HUDEP-2 (cell line): ENCODE data around the gene DOK5.

Experiments
- DNase-seq, 76 experiments: peaks; one replicate each; lab custom pipeline; 2025; ENCODE audit not compliant: unreplicated experiment in 76 of 76; lab: John Stamatoyannopoulos, UW

DOK5 gene

DNA sequence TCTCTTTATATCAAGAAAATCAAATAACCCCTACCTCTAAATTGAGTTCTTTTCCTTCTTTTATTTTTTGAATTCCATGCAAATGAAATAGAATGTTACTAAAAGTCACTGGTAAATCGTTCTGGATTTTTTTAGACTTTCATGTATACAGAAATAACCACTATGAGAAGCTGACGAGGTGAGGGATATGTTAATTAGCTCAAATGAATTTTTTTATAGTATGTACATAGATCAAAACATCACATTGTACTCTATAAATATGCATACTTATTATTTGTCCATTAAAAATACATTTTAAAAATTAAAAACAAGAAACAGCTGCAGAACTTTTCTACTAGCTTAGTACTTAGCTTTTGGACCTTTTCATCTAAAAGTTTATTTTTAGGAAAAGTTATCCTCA lies 165.4 kb downstream of the DOK5 start:
- no peak for DNase-seq

DNA sequence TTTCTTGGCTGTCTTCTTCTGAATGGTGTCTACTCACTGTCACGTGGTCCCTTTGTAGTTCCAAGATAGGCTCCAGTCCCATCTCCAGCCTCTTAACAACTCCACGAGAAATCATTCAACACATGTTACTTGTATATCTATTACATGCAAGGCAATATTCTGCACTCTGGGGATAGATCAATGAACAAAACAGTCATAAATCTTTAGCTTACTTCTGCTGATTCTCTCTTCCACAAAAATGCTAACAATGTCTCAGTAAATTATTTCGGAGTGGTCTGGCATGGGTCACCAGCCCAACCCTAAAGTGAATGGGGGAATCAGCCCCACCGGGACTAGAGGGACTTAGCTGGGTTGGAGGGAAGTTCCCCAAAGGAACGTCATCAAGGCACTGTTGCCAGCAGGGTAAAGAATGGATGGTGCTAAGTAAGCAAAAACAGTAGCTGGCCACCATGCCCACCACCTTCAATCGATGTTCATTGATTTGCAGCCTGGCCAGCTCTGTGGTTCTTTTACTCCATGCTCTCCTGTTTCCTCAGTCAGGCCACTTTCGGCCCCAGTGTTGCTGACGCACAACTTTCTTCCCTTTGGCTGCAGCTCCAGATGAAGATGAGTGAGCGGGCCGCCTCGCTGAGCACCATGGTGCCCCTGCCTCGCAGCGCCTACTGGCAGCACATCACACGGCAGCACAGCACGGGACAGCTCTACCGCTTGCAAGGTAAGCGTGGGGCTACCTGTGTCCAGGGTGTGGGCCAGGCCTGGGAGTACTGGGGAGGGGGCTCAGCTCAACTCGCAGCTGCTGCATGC lies 167.7 kb downstream of the DOK5 start:
- no peak for DNase-seq

DNA sequence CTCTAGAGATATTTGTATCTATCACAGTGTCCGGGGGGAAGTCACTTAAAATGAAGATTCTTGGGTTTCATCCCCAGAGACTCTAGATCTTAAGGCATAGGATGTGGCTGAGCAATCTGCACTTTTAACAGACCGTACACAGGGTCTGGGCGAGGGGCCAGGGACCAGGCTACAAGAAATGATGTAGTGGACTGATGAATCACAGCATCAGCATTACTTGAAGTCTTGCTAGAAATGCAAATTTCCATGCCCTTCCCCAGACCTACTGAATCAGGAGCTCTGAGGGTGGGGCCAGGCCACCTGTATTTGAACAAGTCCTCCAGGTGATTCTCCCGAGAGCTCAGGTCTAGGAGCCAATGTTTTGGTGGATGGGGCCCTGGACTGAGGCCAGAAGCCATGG lies 168.4 kb downstream of the DOK5 start:
- no peak for DNase-seq

DNA sequence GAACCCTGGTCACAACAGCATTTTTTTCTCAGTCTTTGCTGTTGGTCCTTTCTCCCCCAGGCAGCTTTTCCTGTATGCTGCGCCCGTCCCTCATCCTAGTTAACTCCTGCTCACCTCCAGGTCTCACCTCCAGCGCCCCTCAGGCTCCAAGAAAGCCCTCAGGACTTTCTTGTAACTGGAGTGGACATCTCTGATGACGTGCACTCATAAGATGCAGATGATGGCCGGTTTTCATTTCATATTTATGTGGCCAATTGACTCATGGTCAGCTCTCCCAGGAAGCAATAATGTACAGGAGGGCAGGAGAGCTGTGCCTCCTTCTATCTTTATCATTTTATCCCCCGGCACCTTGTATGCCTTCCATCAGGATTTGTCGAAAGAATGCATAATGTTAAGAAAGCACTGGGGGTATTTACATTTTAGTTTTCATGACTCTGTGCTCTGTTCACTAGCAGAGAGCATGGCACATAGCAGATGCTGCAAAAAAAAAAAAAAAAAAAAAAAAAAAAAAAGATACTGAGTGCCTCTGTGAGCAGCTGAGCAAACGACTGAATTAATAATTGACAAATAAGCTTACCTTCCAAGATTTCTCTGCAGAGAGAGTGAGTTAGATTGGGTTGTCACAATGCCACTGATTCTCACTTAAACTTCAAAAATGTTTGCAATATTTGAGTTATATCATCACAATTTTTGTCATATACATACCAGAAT lies 170.2 kb downstream of the DOK5 start:
- no peak for DNase-seq

DNA sequence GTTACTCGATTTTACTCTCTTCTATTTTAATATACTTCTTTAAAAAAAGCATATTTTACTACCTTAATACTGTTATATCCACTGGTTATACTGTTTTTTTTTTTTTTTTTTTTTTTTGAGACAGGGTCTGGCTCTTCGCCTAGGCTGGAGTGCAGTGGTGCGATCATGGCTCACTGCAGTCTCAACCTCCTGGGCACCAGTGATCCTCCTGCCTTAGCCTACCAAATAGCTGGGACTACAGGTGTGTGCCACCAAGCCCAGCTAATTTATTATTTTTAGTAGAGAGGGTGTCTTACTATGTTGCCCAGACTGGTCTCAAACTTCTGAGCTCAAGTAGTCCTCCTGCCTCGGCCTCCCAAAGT lies 170.7 kb downstream of the DOK5 start:
- DNase-seq: no peak

DNA sequence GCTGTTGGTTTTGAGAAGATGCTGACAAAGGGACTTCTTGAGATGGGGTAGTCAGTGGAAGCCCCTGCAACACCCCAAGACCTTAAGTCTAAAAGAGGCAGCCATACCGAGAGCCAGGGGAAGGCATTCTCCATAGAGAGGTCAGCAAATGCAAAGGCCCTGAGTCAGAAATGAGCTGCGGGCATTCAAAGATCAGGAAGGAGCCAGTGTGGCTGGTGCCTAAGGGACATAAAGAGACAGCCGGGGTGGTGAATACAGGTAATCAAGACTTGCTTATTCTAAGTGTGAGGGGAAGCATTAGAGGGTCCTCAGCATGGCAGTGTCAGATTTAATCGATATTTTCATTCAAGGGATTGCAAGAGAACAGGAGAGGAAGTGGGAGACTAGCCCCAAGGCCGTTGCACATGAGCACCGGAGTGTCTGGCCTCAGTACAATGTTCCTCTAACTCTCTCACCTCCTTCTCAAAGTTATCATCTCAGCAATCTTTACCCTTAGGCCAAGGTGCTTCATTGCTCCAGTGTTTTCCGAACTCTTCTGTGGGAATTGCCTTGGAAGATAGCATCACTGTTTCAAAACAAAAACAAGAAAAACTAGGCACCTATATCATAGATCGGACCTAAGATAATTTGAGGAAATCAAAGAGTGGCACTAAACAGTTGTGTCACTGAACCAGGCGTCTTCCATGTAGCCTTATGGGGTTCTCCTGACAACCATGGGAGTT lies 173.2 kb downstream of the DOK5 start:
- DNase-seq: no peak

DNA sequence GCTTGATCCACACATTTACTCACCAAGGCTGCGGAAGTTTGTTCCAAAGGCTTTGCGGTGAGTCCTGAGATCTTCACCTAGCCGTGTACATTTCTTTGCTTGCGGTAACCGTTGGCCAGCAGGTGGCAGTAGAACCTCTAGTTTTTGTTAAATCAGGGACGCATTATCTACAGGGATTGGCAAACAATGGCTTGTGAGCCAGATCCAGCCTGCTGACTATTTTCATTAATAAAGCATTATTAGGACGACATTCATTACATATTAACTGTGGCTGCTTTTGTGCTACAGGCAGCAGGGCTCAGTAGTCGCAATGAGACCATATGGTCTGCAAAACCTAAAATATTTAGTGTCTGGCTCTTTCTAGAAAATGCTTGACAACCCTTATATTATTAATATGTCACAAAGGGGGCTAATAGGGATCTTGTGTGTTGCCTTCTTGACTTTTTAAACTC lies 174.1 kb downstream of the DOK5 start:
- peak in 61 of 76 experiments; percentile 2 to 75 (median 29) for DNase-seq

DNA sequence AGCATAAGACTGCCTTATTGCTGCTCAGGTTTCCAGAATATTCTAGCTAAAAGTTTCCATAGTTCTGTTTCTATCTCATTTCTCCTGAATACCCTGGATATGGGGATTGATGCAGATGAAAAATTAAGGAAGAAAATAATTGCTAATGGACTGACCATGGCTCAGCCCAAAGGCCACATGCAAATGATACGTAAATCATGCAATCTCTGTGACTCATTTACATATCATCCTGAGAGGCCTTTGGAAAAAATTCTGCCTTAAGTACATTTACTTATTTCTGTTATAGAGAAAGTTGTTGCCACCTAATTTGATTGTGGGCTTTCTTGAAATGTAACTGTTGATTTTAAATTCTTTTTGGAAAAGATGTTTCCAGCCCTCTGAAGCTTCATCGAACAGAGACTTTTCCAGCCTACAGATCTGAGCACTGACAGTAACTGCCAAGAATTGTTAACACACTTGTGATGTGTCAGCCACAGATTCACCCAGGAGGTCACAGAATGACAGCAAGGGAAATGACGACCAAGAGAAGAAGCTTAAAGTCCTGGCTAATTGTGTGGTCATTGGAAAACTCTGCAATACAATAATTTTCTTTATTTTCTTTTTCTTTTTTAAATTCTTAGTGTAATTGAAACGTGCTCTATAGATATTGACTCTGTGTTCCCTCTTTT lies 174.8 kb downstream of the DOK5 start:
- no peak for DNase-seq

DNA sequence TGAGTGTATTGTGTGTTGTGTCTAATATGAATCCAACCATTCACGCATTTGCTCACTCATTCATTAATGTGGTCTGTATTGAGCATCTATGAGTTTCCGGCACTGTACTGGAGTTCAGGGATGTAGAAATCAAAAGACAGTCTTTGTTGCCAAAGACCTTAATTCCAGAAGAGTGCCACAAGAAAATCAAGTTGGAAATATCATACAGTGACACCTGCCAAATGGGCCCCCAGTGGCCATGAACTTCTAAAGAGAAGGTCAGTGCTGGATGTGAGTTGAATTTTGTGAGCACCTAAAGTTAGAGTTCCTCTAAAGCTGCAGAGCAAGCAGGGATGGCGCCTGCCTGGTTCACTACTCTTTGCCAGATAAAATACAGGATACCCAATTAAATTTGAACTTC lies 175.9 kb downstream of the DOK5 start:
- DNase-seq: no peak

DNA sequence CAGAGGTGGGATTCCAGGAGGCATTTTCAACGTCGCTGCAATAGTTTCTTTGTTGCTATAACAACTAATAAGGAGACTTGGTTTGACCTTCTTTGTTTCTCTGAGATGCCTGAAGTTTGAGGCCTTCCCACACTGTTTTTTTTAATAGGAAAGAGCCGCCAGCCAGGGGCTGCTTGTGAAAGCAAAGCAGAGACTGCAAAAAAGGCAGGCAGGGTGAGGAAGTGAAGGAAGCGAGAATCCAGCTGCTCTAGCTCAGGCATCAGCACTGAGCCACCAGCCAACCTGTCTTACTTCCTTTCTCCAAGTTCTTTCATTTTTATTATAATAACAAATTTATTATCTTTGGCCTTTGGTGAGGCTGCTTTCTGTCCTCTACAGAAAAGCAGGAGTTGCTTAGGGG lies 179.1 kb downstream of the DOK5 start:
- DNase-seq: no peak

DNA sequence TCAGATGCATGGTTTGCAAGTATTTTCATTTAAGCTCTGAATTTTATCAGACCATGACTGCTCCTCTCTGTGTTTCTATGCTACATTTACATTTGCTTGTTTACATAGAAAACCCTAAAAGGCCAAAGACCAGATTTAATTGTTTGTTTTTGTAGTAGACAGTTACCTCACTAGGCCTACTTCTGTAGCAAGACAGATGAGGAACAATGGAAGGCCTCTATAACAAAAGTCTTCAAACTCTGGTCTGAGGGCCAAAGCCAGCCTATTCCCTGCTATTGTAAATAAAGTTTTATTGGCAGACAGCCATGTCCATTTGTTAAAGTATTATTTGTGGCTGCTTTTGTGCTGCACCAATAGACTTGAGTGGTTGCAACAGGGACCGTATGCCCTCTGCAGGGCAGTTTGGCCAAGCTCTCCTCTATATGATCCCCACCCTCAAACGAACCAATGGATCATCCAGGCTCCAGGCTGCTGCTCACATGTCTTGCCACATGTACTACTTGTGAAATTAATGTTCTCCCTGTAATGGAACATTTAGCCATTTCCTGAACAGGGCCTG lies 182.0 kb downstream of the DOK5 start:
- no peak for DNase-seq

DNA sequence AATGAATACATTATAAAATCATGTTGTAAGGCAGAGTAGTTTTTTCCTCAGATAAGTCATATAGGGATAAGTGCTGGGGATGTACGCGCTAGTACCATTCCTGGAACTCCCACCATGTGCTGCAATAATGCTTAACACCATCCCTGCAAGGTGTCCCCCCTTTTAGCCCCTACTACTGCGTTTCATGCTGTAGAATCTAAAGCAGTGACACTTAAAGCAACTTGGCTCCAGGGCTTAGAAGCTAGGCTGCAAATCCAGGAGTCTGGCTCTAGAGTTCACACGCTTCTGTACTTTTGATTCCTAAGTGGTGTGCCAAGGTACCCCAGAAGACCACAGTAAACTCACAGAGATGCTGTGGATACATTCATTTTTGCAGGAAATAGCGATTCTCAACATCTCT lies 183.1 kb downstream of the DOK5 start:
- DNase-seq: no peak

DNA sequence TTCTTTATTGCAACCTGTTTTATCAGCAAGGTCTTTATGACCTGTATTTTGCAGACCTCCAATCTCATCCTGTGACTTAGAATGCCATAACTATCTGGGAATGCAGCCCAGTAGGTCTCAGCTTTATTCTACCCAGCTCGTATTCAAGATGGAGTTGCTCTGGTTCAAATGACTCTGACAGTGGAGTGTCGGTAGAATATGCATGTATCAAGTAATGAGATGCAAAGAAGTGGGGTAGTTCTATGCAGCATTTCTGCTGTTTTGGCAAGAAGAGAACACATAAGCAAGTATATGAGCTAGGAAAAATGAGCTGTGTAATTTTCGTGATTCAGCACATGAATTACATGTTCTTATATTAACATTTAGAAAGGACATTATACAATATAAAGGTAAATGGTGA lies 185.9 kb downstream of the DOK5 start:
- no peak for DNase-seq

DNA sequence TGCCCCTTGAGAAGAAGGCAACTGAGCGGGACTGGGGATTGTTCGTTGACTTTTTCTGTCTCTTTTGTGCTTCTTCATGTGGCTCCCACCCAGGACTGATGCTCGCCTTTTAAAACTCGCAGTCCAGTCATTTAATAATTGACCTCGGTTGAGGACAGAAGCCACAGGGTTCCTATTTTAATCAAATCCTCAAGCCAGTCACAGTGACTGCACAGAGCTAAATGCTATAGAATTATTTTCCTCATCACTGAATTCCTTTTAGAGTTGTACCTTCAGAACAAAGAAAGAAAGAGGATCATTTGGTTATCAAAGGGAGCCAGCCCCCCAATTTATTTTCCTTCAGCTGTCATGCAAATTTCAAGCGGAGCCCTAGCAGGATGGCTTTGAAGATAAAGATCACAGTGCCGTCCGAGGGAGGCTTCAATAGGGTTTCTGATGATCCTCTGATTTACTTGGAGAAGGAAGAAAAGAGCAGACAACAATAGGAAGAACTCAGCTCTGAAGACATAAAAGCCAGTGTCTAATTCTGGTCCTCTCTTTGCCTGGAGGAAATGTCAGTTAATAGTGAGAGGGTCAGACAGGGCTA lies 186.6 kb downstream of the DOK5 start:
- no peak for DNase-seq

DNA sequence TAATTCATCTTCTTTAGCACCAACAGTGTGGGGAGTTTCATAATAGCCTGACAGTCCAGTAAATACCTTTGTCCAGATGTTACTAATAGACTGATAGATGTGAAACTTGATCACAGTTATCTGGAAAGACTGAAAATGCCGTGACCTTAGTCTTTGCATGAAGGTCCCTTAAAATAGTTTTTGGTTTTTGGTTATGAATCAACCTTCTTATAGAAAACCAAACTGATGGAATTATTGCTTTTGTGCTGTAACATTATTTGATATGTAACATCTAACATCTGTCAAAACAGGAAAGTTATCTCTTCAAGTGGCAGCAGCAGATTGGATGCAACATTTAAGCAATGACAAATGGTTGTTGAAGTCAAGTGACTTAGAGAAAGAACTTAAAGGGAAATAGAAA lies 190.4 kb downstream of the DOK5 start:
- no peak for DNase-seq

DNA sequence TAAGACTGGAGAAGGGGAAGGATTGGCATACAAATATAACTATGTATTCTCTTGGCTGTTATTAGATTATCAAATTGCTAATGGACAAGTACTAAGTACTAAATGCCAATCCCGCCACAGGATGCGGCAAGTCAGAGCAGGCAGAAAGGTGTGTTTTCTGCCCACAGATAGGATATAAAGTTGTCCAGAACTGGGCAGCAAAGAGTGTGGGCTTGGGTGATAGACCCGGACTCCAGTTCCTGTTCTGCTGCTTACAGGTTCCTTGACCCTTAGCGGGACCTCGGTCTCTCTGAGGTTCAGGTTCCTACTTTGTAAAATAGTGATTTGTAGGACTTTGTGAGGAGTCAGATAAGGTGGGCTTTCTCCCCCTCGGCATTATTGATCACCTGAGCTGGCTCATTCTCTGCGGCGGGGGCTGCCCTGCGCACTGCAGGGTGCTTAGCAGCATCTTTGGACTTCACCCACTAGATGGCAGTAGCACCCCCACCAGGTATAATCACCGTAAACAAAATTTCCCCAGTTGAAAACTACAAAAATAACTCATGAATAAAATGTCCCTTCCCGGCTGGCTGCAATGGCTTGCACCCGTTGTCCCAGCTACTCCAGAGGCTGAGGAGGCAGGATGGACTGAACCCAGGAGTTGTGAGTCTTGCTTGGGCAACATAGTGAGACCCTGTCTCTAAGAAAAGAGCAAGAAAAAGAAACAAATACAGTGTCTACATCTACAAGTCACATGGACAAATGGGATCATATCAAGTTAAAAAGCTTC lies 193.1 kb downstream of the DOK5 start:
- DNase-seq: peak in 11 of 76 experiments; percentile 1 to 26 (median 8)

DNA sequence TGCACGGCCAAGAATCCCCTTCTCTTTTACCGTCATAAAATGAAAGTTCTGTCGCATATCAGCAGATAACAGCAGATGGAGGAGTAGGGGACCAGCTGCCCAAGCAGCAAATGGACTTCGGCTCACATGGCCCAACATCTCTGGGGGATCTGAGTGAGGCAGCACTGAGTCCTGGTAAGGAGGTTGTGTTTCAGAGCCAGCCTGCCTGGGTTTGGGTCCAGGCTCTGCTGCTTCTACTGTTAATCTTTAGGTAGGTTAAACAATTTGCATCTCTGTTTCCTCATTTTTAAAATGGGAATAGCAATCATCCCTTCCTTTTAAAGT lies 193.6 kb downstream of the DOK5 start:
- no peak for DNase-seq

DNA sequence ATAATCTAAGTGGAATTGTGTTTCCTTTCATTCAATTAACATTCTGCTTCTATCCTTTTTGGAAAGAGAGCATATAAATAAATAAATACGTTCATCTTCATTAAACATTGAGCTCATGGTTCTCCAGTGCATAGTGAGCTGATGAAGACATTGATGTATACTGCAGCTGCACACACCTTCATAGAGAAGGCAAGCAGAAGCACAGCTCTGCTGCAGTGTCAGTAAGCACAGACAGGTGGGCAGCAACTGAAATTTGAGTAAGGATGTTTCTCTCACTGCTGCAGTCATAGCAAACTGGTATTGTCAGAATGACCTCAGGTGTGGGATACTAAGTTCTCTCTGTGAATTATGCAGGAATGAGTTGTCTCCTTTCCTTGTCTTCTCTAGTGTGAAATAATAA lies 202.9 kb downstream of the DOK5 start:
- DNase-seq: no peak

DNA sequence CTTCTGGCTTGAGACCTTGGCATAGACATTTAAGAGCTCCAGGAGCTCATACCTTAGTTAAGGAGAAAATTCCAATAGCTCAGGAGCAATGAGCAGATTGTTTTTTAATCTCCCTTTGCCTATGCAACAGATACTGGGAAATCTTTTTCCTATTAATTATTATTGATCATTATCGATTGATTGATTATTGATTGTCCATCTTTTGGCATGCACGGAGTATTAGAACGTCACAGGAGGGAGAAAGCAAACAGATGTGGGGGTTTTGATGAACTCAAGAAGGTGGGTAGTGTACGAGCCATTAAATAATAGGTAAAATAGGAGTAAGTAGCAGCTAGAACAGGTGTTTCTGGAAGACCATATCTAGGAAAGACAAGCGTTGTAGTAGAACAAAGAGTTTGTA lies 205.0 kb downstream of the DOK5 start:
- DNase-seq: no peak
